Heart right ventricle (tissue), 16 donors: ENCODE results near the gene CNOT6. TPM values are rescaled to one million over a fixed set of nuclear protein-coding genes. Genes with fewer than 3 reads are reported as not detected.

ENCODE experiments used
- ATAC-seq, 8 donors: fragments of 200-7000 bp; cut with Tn5 transposase; one replicate each; pipeline ENCODE4 v1.9.1; 2020; ENCODE audit warnings: mild to moderate bottlenecking in 8 of 8, moderate library complexity in 8 of 8, moderate number of reproducible peaks in 1 of 8
- DNase-seq, 2 donors: peaks; one replicate each; pipeline ENCODE4 v3.0.0-alpha.2; 2020
- H3K27ac ChIP-seq, 10 donors: fragments of 200-600 bp; sonication (generic) in 2 of 10; one replicate each; pipeline versions ENCODE4 v1.5.0 to v1.8.0; 2020 to 2022; ENCODE audit warnings: mild to moderate bottlenecking in 3 of 10
- H3K27me3 ChIP-seq, 7 donors: fragments of 200-600 bp; one replicate each; pipeline ENCODE4 v1.8.0; 2021 to 2022; ENCODE audit warnings: mild to moderate bottlenecking in 2 of 7
- H3K36me3 ChIP-seq, 9 donors: fragments of 200-600 bp; sonication (generic) in 1 of 9; one replicate each; pipeline versions ENCODE4 v1.5.0 to v1.8.0; 2020 to 2022; ENCODE audit warnings: mild to moderate bottlenecking in 2 of 9
- H3K4me1 ChIP-seq, 9 donors: fragments of 200-600 bp; sonication (generic) in 1 of 9; one replicate each; pipeline versions ENCODE4 v1.5.0 to v1.8.0; 2020 to 2022; ENCODE audit warnings: mild to moderate bottlenecking in 4 of 9
- H3K4me3 ChIP-seq, 10 donors: fragments of 200-600 bp; sonication (generic) in 2 of 10; one replicate each; pipeline versions ENCODE4 v1.5.0 to v1.8.0; 2020 to 2022; ENCODE audit warnings: mild to moderate bottlenecking in 7 of 10, moderate library complexity in 2 of 10
- H3K9me3 ChIP-seq, 11 donors: fragments of 200-600 bp in 10 of 11; sonication (generic) in 2 of 11; one replicate each; pipeline versions ENCODE4 v1.5.0 to v1.8.0; 2013 to 2022; ENCODE audit warnings: mild to moderate bottlenecking in 2 of 11, control low read depth in 1 of 11, moderate library complexity in 1 of 11
- WGBS, 2 donors: extraction: QIAGEN DNeasy Blood & Tissue Kit; methylation state at CpG; one replicate each; pipeline ENCODE4 v1.1.7; 2013; ENCODE audit warnings: inconsistent platforms in 1 of 2; 5-methylcytosine and 5-hydroxymethylcytosine counted together
- intact Hi-C, 10 donors: fragments of 100-400 bp; cut with DNase I; formaldehyde crosslinking; loops; one replicate each; pipeline versions ENCODE4 v1.11.1 to v1.14.2; 2022
- polyA plus RNA-seq, 2 donors: library from polyadenylated mRNA; stranded (reverse); fragments of 200-250 nt; gene quantifications; one replicate each; pipeline ENCODE4 v1.2.3, GENCODE V29; 2013
- total RNA-seq, 10 donors: library from RNA; stranded (reverse); fragmentation: NEBNext Ultra II Directional in 3 of 10; extraction: Animal tissue kit (Norgen Biotek cat#: 25700) in 3 of 10; gene quantifications; one replicate each; pipeline versions ENCODE4 v1.2.1 to v1.2.4, GENCODE V29; 2021 to 2023
- TF ChIP-seq, protein P1 (sequence below), 9 donors: fragments of 200-600 bp; sonication (generic) in 2 of 9; IDR thresholded peaks; one replicate each; pipeline versions ENCODE4 v1.5.0 to v1.8.0; 2021 to 2022; ENCODE audit warnings: antibody characterized with exemption in 9 of 9, mild to moderate bottlenecking in 5 of 9, moderate library complexity in 1 of 9
- donor health status: Arrhythmogenic right ventricular cardiomyopathy.
- donor health status: ischemic (EF 13 %, LVEDD 7.1; RV severe dilation, severe dysfunction).
- donor health status: healthy with polysubstance abuse.
- donor health status: DM: no; HTN: yes; CAD: no.
- donor health status: DM: no; HTN: no; CAD: no.
- donor health status: ischemic (EF 25% LVEDD 6.9; RV normal size, moderate dysfunction).
- donor health status: ischemic (EF 25% LVEDD 5.7; RV mildly dilated, moderate dysfunction).
- donor health status: healthy.
- donor health status: DM: yes; HTN: yes; CAD: no.
- donor health status: Ischemic cardiomyopathy.
- donor health status: ischemic (EF 35%, LVEDD 5.7; RV mildly dilated, moderate dysfunction).
- donor health status: nonischemic (EF 11% LVEDD 7.7; RV severe dilation, severe dysfunction).
- donor health status: DM: yes; HTN: yes; CAD: no.
- donor health status: PGD.
- donor health status: ischemic (EF 29% LVEDD 5.4; RV normal size, mild dysfunction).
- donor health status: nonischemic (EF 23%, LVEDD 6.1; RV moderate dilation, normal function).

CNOT6 gene
- total and polyA plus RNA-seq, 12 donors: 3.8 to 20.5 (median 13.1) TPM

DNA sequence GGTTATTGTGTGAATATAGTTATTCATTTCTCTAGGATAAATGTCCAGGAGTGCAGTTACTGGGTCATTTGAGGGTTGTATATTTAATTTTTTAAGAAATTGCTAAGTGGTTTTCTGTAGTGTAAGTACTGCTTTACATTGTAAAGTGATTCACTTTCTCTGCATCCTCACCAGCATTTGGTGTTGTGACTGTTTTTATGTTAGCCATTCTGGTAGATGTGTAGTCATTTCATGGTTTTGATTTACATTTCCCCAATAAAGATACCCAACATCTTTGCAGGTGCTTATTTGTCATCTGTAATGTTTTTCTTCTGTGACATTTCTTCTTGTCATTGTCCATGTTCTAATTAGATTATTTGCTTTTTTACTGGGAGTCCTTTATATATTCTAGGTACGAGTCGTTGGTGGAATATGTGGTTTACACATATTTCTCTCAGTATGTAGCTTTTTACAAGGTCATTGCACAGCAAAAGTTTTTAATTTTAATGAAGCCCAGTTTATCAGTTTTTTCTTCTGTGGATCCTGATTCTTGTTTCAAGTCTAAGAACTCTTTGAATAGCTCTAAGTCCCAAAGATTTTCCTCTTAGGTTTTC, 63.1 kb downstream of the CNOT6 start:
- intact Hi-C loops: no loop called here
- Histone ChIP-seq H3K27me3 (no peaks in the 10 kb centered on the region), H3K27ac (no peak overlapping the region), H3K36me3 (peaks cover 0 to 57% (median 3%) of the 10 kb centered on the region in 9 donors), H3K4me1 (no peaks in the 10 kb centered on the region), H3K4me3 (no peak overlapping the region), H3K9me3 (no peaks in the 10 kb centered on the region)
- WGBS, 2 donors: 91 to 95% methylated on average over 2 of the region's 2 CpGs
- ATAC-seq: no peak
- DNase-seq: no peak
- TF ChIP-seq, protein P1, sequence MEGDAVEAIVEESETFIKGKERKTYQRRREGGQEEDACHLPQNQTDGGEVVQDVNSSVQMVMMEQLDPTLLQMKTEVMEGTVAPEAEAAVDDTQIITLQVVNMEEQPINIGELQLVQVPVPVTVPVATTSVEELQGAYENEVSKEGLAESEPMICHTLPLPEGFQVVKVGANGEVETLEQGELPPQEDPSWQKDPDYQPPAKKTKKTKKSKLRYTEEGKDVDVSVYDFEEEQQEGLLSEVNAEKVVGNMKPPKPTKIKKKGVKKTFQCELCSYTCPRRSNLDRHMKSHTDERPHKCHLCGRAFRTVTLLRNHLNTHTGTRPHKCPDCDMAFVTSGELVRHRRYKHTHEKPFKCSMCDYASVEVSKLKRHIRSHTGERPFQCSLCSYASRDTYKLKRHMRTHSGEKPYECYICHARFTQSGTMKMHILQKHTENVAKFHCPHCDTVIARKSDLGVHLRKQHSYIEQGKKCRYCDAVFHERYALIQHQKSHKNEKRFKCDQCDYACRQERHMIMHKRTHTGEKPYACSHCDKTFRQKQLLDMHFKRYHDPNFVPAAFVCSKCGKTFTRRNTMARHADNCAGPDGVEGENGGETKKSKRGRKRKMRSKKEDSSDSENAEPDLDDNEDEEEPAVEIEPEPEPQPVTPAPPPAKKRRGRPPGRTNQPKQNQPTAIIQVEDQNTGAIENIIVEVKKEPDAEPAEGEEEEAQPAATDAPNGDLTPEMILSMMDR (IDR thresholded peaks at IDR 0.05): no peak

GRCh38 chr5:180558232-180558631, 64.1 kb downstream of the CNOT6 start:
- WGBS, 2 donors: 94 to 95% methylated on average over 11 of the region's 11 CpGs

DNA sequence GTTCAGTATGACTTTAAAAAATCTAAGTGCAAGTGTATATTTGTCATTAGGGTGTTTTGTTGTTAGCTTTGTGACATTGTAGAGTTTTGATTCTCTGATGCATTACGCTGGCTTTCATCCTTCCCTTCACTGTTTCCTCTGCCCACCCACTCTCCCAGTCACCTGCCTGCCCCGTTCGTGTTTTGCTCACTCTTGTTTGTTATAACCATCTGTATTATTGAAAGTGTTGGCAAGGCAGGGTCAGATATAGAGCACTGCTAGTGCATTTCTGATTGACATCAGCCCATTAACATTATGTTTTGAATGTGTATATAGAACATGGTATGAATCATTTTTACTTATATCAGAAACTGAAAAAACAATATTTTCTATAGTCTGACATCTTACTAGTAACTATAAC, 69.8 kb downstream of the CNOT6 start:
- Histone ChIP-seq H3K4me1 (no peaks in the 10 kb centered on the region), H3K27me3 (no peaks in the 10 kb centered on the region), H3K27ac (no peak overlapping the region), H3K36me3 (peaks cover 0 to 68% (median 16%) of the 10 kb centered on the region in 9 donors), H3K9me3 (no peaks in the 10 kb centered on the region), H3K4me3 (no peak overlapping the region)
- TF ChIP-seq, protein P1 (IDR thresholded peaks at IDR 0.05): no peak
- 88 to 89% methylated on average over 3 of the region's 3 CpGs for WGBS, 2 donors
- DNase-seq (no peak), ATAC-seq (no peak)
- intact Hi-C loops: no loop called here

More at GRCh38 chr5:180558232-180558631, 64.1 kb downstream of the CNOT6 start:
- Histone ChIP-seq H3K36me3 (peaks cover 0 to 54% (median 3%) of the 10 kb centered on the region in 9 donors), H3K4me3 (no peak overlapping the region), H3K9me3 (no peaks in the 10 kb centered on the region), H3K4me1 (no peaks in the 10 kb centered on the region), H3K27ac (no peak overlapping the region), H3K27me3 (no peaks in the 10 kb centered on the region)
- intact Hi-C loops: no loop called here
- TF ChIP-seq, protein P1 (IDR thresholded peaks at IDR 0.05): no peak
- DNase-seq (no peak), ATAC-seq (no peak)

GRCh38 chr5:180568914-180569313, 74.7 kb downstream of the CNOT6 start:
- H3K4me3 ChIP-seq: no peak overlapping the region
- peaks cover 0 to 94% (median 30%) of the 10 kb centered on the region in 9 donors for H3K36me3 ChIP-seq
- no peaks in the 10 kb centered on the region for H3K9me3 ChIP-seq
- intact Hi-C loops: no loop called here
- no peak for DNase-seq
- TF ChIP-seq, protein P1 (IDR thresholded peaks at IDR 0.05): no peak
- WGBS, 2 donors: 82 to 85% methylated on average over 8 of the region's 8 CpGs
- H3K27me3 ChIP-seq: no peaks in the 10 kb centered on the region
- no peak for ATAC-seq
- no peaks in the 10 kb centered on the region for H3K4me1 ChIP-seq
- no peak overlapping the region for H3K27ac ChIP-seq
